T-helper 17 cell (primary cell): Measurements from ENCODE around the gene GNAZ. TPM values are rescaled to one million over a fixed set of nuclear protein-coding genes. Genes with fewer than 3 reads are reported as not detected.

Source experiments
- ATAC-seq: fragments of 150-1000 bp; cut with Tn5 transposase; 2 replicates; pipeline ENCODE4 v1.10.0; 2021; ENCODE audit warnings: mild to moderate bottlenecking, moderate library complexity
- DNase-seq, 3 donors: peaks; one replicate each; pipeline versions ENCODE4 v3.0.0 to v3.0.0-alpha.2; 2020 to 2021
- H3K9me3 ChIP-seq: one replicate; pipeline ENCODE4 v1.7.0; 2013; ENCODE audit warnings: low read length, mild to moderate bottlenecking; ENCODE audit not compliant: control insufficient read depth, poor library complexity, severe bottlenecking
- H3K27ac Mint-ChIP-seq: one replicate; pipeline ENCODE4 v1.8.0; 2022; ENCODE audit warnings: mild to moderate bottlenecking, moderate library complexity, mixed read lengths
- H3K27me3 Mint-ChIP-seq: one replicate; pipeline ENCODE4 v1.8.0; 2022; ENCODE audit warnings: mixed read lengths
- H3K36me3 Mint-ChIP-seq: one replicate; pipeline ENCODE4 v1.8.0; 2022; ENCODE audit warnings: low read depth, mixed read lengths
- H3K4me1 Mint-ChIP-seq: one replicate; pipeline ENCODE4 v1.8.0; 2022; ENCODE audit warnings: mild to moderate bottlenecking, mixed read lengths
- H3K4me3 Mint-ChIP-seq: one replicate; pipeline ENCODE4 v1.8.0; 2022; ENCODE audit warnings: mild to moderate bottlenecking, moderate library complexity, mixed read lengths
- total RNA-seq, 4 donors: library from RNA in 2 of 4; stranded (reverse) in 2 of 4; gene quantifications; one replicate each; pipeline ENCODE4 v1.2.3 and lab custom pipeline; 2022 to 2026

The GNAZ gene
- total RNA-seq, 2 donors from 2014 or later, result 1.4 to 44.1 TPM

GRCh38 chr22:23079240-23079768 is 9.0 kb downstream of the GNAZ start:
- H3K9me3 ChIP-seq, result no peaks in the 10 kb centered on the region
- H3K27ac Mint-ChIP-seq, result no peak overlapping the region
- peaks cover 13% of the 10 kb centered on the region for H3K27me3 Mint-ChIP-seq
- ATAC-seq (no peak), DNase-seq (no peak)
- peaks cover 9% of the 10 kb centered on the region for H3K4me1 Mint-ChIP-seq
- H3K36me3 Mint-ChIP-seq, result no peaks in the 10 kb centered on the region
- no peak overlapping the region for H3K4me3 Mint-ChIP-seq

- Mint-ChIP-seq H3K4me3 (no peak overlapping the region), H3K27ac (no peak overlapping the region), H3K27me3 (peaks cover 10% of the 10 kb centered on the region), H3K4me1 (peaks cover 9% of the 10 kb centered on the region), H3K36me3 (no peaks in the 10 kb centered on the region)
- H3K9me3 ChIP-seq, result no peaks in the 10 kb centered on the region
- ATAC-seq (no peak), DNase-seq (no peak)
Measured at GRCh38 chr22:23079814-23080521, 9.6 kb downstream of the GNAZ start.

- Mint-ChIP-seq H3K27ac (no peak overlapping the region), H3K4me1 (peaks cover 9% of the 10 kb centered on the region), H3K4me3 (no peak overlapping the region), H3K27me3 (peaks cover 10% of the 10 kb centered on the region), H3K36me3 (no peaks in the 10 kb centered on the region)
- H3K9me3 ChIP-seq, result no peaks in the 10 kb centered on the region
- DNase-seq (no peak), ATAC-seq (no peak)
Measured at GRCh38 chr22:23080613-23081290, 10.4 kb downstream of the GNAZ start.

- Mint-ChIP-seq H3K4me1 (peaks cover 13% of the 10 kb centered on the region), H3K27me3 (peaks cover 10% of the 10 kb centered on the region), H3K4me3 (no peak overlapping the region), H3K27ac (no peak overlapping the region), H3K36me3 (no peaks in the 10 kb centered on the region)
- DNase-seq (no peak), ATAC-seq (no peak)
- H3K9me3 ChIP-seq, result no peaks in the 10 kb centered on the region
Measured at GRCh38 chr22:23082534-23083314, 12.4 kb downstream of the GNAZ start.

GRCh38 chr22:23083315-23084021 is 13.1 kb downstream of the GNAZ start:
- H3K9me3 ChIP-seq, result no peaks in the 10 kb centered on the region
- H3K27ac Mint-ChIP-seq, result no peak overlapping the region
- DNase-seq, result no peak
- H3K4me3 Mint-ChIP-seq, result no peak overlapping the region
- peaks cover 6% of the 10 kb centered on the region for H3K27me3 Mint-ChIP-seq
- ATAC-seq, result no peak
- H3K36me3 Mint-ChIP-seq, result no peaks in the 10 kb centered on the region
- H3K4me1 Mint-ChIP-seq, result peaks cover 11% of the 10 kb centered on the region

- Mint-ChIP-seq H3K36me3 (no peaks in the 10 kb centered on the region), H3K4me3 (no peak overlapping the region), H3K27me3 (no peaks in the 10 kb centered on the region), H3K27ac (no peak overlapping the region), H3K4me1 (peaks cover 14% of the 10 kb centered on the region)
- no peak for DNase-seq
- ATAC-seq, result no peak
- no peaks in the 10 kb centered on the region for H3K9me3 ChIP-seq
Measured at GRCh38 chr22:23084453-23085350, 14.4 kb downstream of the GNAZ start.

GRCh38 chr22:23085351-23085671 is 15.0 kb downstream of the GNAZ start:
- H3K27ac Mint-ChIP-seq, result no peak overlapping the region
- H3K9me3 ChIP-seq, result no peaks in the 10 kb centered on the region
- peaks cover 14% of the 10 kb centered on the region for H3K4me1 Mint-ChIP-seq
- ATAC-seq, result no peak
- H3K27me3 Mint-ChIP-seq, result no peaks in the 10 kb centered on the region
- no peak overlapping the region for H3K4me3 Mint-ChIP-seq
- no peaks in the 10 kb centered on the region for H3K36me3 Mint-ChIP-seq
- no peak for DNase-seq

- Mint-ChIP-seq H3K27ac (no peak overlapping the region), H3K4me3 (no peak overlapping the region), H3K36me3 (no peaks in the 10 kb centered on the region), H3K27me3 (no peaks in the 10 kb centered on the region), H3K4me1 (peaks cover 13% of the 10 kb centered on the region)
- DNase-seq (no peak), ATAC-seq (no peak)
- H3K9me3 ChIP-seq, result no peaks in the 10 kb centered on the region
Measured at GRCh38 chr22:23085785-23086184, 15.5 kb downstream of the GNAZ start.

DNA sequence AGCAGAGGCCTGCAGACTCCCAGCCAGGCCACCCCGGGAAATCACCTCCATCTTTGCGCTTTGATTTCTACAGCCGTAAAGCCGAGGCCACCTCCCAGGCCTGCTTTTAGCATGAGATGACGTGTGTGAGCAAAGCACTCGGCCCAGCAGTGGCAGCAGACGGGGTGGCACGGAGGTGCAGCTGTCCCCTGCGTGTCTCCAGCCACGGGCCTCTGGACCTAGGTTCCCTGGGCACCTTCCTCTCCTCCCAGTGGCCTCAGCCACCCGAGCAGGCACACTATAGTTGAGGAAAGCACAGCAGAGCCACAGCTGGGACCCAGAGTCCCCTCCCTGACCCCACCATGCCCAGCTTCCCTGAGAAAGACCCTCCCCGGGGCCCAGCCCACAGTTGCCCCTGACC is 15.9 kb downstream of the GNAZ start:
- no peak for DNase-seq

DNA sequence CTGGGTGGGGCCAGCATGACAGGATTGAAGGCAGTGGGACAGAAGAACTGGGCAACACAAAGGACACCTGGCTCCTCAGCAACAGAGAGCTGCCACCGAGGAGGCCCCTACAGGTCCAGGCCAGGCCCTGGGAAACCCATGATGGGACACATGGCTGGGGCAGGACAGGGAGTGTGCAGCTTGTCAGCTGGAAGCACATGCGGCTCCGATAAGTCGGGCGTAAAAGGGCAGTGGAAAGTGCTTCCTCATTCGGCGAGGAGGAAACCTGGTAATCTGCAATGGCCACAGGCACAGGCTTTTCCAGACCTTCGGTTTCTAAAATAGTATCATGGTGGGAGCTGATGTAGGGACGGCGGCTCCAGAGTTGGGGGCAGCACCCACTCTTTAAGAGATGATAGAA is 16.5 kb downstream of the GNAZ start:
- no peak for ATAC-seq
- peaks cover 12% of the 10 kb centered on the region for H3K4me1 Mint-ChIP-seq
- no peaks in the 10 kb centered on the region for H3K36me3 Mint-ChIP-seq

More for the DNA sequence above, 15.9 kb downstream of the GNAZ start:
- Mint-ChIP-seq H3K4me1 (peaks cover 12% of the 10 kb centered on the region), H3K4me3 (no peak overlapping the region), H3K36me3 (no peaks in the 10 kb centered on the region), H3K27ac (no peak overlapping the region), H3K27me3 (no peaks in the 10 kb centered on the region)
- no peaks in the 10 kb centered on the region for H3K9me3 ChIP-seq
- no peak for ATAC-seq

DNA sequence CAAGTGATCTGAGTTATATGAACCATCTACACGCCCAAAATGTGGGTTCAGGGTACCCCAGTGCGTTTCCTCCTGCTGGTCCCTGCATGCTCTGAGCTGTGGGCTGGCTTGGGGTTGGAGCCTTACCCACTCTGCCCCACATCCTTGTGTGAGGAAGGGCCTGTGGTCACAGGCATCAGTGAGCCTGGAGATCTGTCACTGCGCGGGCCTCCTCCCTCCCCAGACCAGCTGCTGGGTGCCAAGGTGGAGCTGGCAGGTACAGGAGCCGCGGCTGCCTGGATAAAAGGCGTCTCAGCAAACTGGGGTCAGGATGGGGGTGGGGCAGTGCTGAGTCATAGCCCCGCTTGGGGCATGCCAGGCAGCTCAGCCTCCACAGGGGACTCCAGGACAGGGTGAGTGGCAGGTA is 17.9 kb downstream of the GNAZ start:
- DNase-seq (no peak), ATAC-seq (peak; percentile 56)
- H3K36me3 Mint-ChIP-seq, result no peaks in the 10 kb centered on the region

More for the DNA sequence above, 16.5 kb downstream of the GNAZ start:
- H3K4me3 Mint-ChIP-seq, result no peak overlapping the region
- no peak for DNase-seq
- no peaks in the 10 kb centered on the region for H3K9me3 ChIP-seq
- no peaks in the 10 kb centered on the region for H3K27me3 Mint-ChIP-seq
- H3K27ac Mint-ChIP-seq, result no peak overlapping the region

DNA sequence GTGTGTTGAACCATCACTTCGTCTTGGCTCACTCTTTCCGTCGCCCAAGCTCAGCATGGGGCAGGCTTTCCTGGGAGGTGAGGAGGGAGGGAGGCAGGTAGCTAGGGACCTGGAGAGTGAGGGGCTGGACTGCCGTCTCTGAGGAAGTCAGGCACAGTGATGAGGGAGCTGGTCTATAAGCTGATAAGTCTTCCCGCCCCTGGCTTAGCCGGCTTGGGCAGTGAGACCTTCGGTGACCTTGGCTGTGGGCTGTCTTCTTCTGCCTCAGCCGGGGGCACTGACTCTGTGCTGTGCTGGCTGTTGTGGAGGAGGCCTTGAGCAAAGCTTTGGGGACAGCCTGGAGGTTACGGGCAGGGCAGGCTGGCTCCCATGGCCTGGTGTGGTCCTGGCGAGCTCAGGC is 18.7 kb downstream of the GNAZ start:
- H3K36me3 Mint-ChIP-seq, result no peaks in the 10 kb centered on the region
- ATAC-seq (no peak), DNase-seq (no peak)
- no peak overlapping the region for H3K4me3 Mint-ChIP-seq
- H3K9me3 ChIP-seq, result no peaks in the 10 kb centered on the region
- H3K27me3 Mint-ChIP-seq, result no peaks in the 10 kb centered on the region
- H3K27ac Mint-ChIP-seq, result no peak overlapping the region
- peaks cover 12% of the 10 kb centered on the region for H3K4me1 Mint-ChIP-seq

More for the DNA sequence above, 17.9 kb downstream of the GNAZ start:
- no peak overlapping the region for H3K27ac Mint-ChIP-seq
- peaks cover 12% of the 10 kb centered on the region for H3K4me1 Mint-ChIP-seq
- H3K4me3 Mint-ChIP-seq, result no peak overlapping the region
- no peaks in the 10 kb centered on the region for H3K27me3 Mint-ChIP-seq
- H3K9me3 ChIP-seq, result no peaks in the 10 kb centered on the region
